Hypothalamus (tissue), 51 donors: ENCODE measurements around the gene ZMIZ1.

Source experiments
- DNase-seq, 51 donors: peaks; one replicate each; lab custom pipeline; 2025; lab: John Stamatoyannopoulos, UW

ZMIZ1 gene

GRCh38 chr10:79146611-79147130, 77.9 kb downstream of the ZMIZ1 start:
- DNase-seq = peak in 39 of 51 donors; percentile 13 to 83 (median 66)

GRCh38 chr10:79147306-79147705, 78.5 kb downstream of the ZMIZ1 start:
- DNase-seq = no peak

GRCh38 chr10:79147796-79148451, 79.2 kb downstream of the ZMIZ1 start:
- no peak for DNase-seq

GRCh38 chr10:79148452-79149344, 79.9 kb downstream of the ZMIZ1 start:
- DNase-seq = peak in 42 of 51 donors; percentile 19 to 88 (median 68)

GRCh38 chr10:79149345-79149661, 80.5 kb downstream of the ZMIZ1 start:
- no peak for DNase-seq

GRCh38 chr10:79149662-79150443, 81.1 kb downstream of the ZMIZ1 start:
- no peak for DNase-seq

GRCh38 chr10:79150444-79150754, 81.6 kb downstream of the ZMIZ1 start:
- DNase-seq = no peak

- no peak for DNase-seq
Measured at GRCh38 chr10:79152423-79152817, 83.7 kb downstream of the ZMIZ1 start.

- DNase-seq = peak in 31 of 51 donors; percentile 17 to 75 (median 55)
Measured at GRCh38 chr10:79153745-79154144, 85.0 kb downstream of the ZMIZ1 start.

- DNase-seq = peak in 1 of 51 donors; percentile 30
Measured at GRCh38 chr10:79155301-79156081, 86.7 kb downstream of the ZMIZ1 start.

GRCh38 chr10:79156334-79157274, 87.8 kb downstream of the ZMIZ1 start:
- no peak for DNase-seq

- no peak for DNase-seq
Measured at GRCh38 chr10:79158004-79158340, 89.2 kb downstream of the ZMIZ1 start.

- no peak for DNase-seq
Measured at GRCh38 chr10:79158402-79159097, 89.8 kb downstream of the ZMIZ1 start.

GRCh38 chr10:79159141-79159651, 90.4 kb downstream of the ZMIZ1 start:
- no peak for DNase-seq

- peak in 6 of 51 donors; percentile 25 to 47 (median 38) for DNase-seq
Measured at GRCh38 chr10:79159785-79160184, 91.0 kb downstream of the ZMIZ1 start.

GRCh38 chr10:79160191-79160590, 91.4 kb downstream of the ZMIZ1 start:
- no peak for DNase-seq

GRCh38 chr10:79161557-79161956, 92.8 kb downstream of the ZMIZ1 start:
- no peak for DNase-seq

GRCh38 chr10:79162022-79162421, 93.3 kb downstream of the ZMIZ1 start:
- no peak for DNase-seq
